Caco-2 (cell line): ENCODE measurements around the gene ARHGAP36. TPM values are rescaled to one million over a fixed set of nuclear protein-coding genes. Genes with fewer than 3 reads are reported as not detected.

Experiments used
- BruUV-seq: library from RNA; stranded (reverse); fragments of 400-500 nt; replicated peaks from 2 replicates; lab custom pipeline; 2021; lab: Mats Ljungman, UMichigan
- CTCF ChIA-PET: fragments of 300-600 bp; sonication (Branson Sonifier 250); formaldehyde crosslinking; loops from one replicate; lab custom pipeline; 2022; ENCODE audit warnings: antibody characterized with exemption; lab: Charles Lee
- POLR2A ChIA-PET: fragments of 300-600 bp; sonication (Branson Sonifier 250); formaldehyde crosslinking; loops from one replicate; lab custom pipeline; 2022; ENCODE audit warnings: antibody characterized with exemption; lab: Charles Lee
- DNase-seq, 2 experiments: peaks; one replicate each; pipeline versions ENCODE4 v3.0.0 to v3.0.0-alpha.2; 2020 to 2022
- H3K27me3 ChIP-seq: replicated peaks from 2 replicates; pipeline ENCODE4 v1.6.0; 2011; ENCODE audit warnings: low read length; ENCODE audit not compliant: control insufficient read depth, insufficient read depth
- H3K36me3 ChIP-seq: 2 replicates; pipeline ENCODE4 v1.5.1; 2011; ENCODE audit warnings: low read length; ENCODE audit not compliant: control insufficient read depth, insufficient read depth
- H3K4me1 ChIP-seq: fragments of 250-450 bp; sonication (Bioruptor Pico); 2 replicates; pipeline ENCODE4 v1.5.1; 2020; ENCODE audit warnings: mild to moderate bottlenecking
- H3K4me3 ChIP-seq: 2 replicates; pipeline ENCODE4 v1.5.1; 2011; ENCODE audit warnings: low read depth, mild to moderate bottlenecking, control low read depth, low read length
- H3K9me3 ChIP-seq: fragments of 250-450 bp; sonication (Bioruptor Pico); 2 replicates; pipeline ENCODE4 v1.5.1; 2020; ENCODE audit warnings: mild to moderate bottlenecking, moderate library complexity
- H3K27ac Mint-ChIP-seq: one replicate; pipeline ENCODE4 v1.8.0; 2022; ENCODE audit warnings: mixed read lengths; ENCODE audit not compliant: unreplicated experiment
- H3K27me3 Mint-ChIP-seq: one replicate; pipeline ENCODE4 v1.8.0; 2022; ENCODE audit warnings: mixed read lengths; ENCODE audit not compliant: insufficient read depth, unreplicated experiment
- H3K36me3 Mint-ChIP-seq: one replicate; pipeline ENCODE4 v1.8.0; 2022; ENCODE audit warnings: mild to moderate bottlenecking, mixed read lengths; ENCODE audit not compliant: insufficient read depth, unreplicated experiment
- H3K4me1 Mint-ChIP-seq: one replicate; pipeline ENCODE4 v1.8.0; 2022; ENCODE audit warnings: low read depth, mixed read lengths; ENCODE audit not compliant: unreplicated experiment
- H3K4me3 Mint-ChIP-seq: one replicate; pipeline ENCODE4 v1.8.0; 2022; ENCODE audit warnings: mild to moderate bottlenecking, moderate library complexity, mixed read lengths; ENCODE audit not compliant: unreplicated experiment
- H3K9me3 Mint-ChIP-seq: one replicate; pipeline ENCODE4 v1.8.0; 2022; ENCODE audit warnings: mixed read lengths; ENCODE audit not compliant: unreplicated experiment
- intact Hi-C: fragments of 100-400 bp; cut with micrococcal nuclease; formaldehyde crosslinking; loops from one replicate; pipeline ENCODE4 v1.10.0; 2022; ENCODE audit not compliant: unreplicated experiment
- total RNA-seq: library from RNA; stranded (reverse); gene quantifications from 2 replicates; pipeline ENCODE4 v1.2.3, GENCODE V29; 2022
- TF ChIP-seq, protein P1 (sequence below), 2 experiments: fragments of 200-600 bp in 1 of 2; IDR thresholded peaks; 1 replicate in 1 of 2; 2 replicates in 1 of 2; pipeline versions ENCODE4 v1.5.1 to v1.8.0; 2011 to 2022; ENCODE audit warnings: antibody characterized with exemption in 1 of 2, control low read depth in 1 of 2, inconsistent platforms in 1 of 2, low read depth in 1 of 2, low read length in 1 of 2, mild to moderate bottlenecking in 1 of 2, moderate library complexity in 1 of 2; ENCODE audit not compliant: insufficient read depth in 1 of 2, severe bottlenecking in 1 of 2, unreplicated experiment in 1 of 2

ARHGAP36 gene
- total RNA-seq, 1 experiment from 2014 or later = not detected

- Mint-ChIP-seq H3K9me3 (peaks cover 9% of the 10 kb centered on the region), H3K4me3 (no peak overlapping the region), H3K4me1 (no peaks in the 10 kb centered on the region), H3K27ac (no peak overlapping the region), H3K27me3 (peaks cover 10% of the 10 kb centered on the region), H3K36me3 (no peaks in the 10 kb centered on the region)
- DNase-seq = no peak
- POLR2A ChIA-PET = no interaction called here
- Histone ChIP-seq H3K27me3 (no peaks in the 10 kb centered on the region), H3K36me3 (no peaks in the 10 kb centered on the region), H3K4me1 (no peaks in the 10 kb centered on the region), H3K9me3 (no peaks in the 10 kb centered on the region), H3K4me3 (no peak overlapping the region)
- CTCF ChIA-PET = no interaction called here
- no TSS peak for BruUV-seq
- TF ChIP-seq, protein P1, sequence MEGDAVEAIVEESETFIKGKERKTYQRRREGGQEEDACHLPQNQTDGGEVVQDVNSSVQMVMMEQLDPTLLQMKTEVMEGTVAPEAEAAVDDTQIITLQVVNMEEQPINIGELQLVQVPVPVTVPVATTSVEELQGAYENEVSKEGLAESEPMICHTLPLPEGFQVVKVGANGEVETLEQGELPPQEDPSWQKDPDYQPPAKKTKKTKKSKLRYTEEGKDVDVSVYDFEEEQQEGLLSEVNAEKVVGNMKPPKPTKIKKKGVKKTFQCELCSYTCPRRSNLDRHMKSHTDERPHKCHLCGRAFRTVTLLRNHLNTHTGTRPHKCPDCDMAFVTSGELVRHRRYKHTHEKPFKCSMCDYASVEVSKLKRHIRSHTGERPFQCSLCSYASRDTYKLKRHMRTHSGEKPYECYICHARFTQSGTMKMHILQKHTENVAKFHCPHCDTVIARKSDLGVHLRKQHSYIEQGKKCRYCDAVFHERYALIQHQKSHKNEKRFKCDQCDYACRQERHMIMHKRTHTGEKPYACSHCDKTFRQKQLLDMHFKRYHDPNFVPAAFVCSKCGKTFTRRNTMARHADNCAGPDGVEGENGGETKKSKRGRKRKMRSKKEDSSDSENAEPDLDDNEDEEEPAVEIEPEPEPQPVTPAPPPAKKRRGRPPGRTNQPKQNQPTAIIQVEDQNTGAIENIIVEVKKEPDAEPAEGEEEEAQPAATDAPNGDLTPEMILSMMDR (IDR thresholded peaks at IDR 0.05; ENCODE audit: insufficient read depth in 1 of 2, low read depth in 1 of 2, low read length in 1 of 2, severe bottlenecking in 1 of 2, unreplicated experiment in 1 of 2) = no peak
- intact Hi-C loops = no loop called here
These were observed 25.5 kb downstream of the ARHGAP36 start for GRCh38 chrX:131083510-131084142.

DNA sequence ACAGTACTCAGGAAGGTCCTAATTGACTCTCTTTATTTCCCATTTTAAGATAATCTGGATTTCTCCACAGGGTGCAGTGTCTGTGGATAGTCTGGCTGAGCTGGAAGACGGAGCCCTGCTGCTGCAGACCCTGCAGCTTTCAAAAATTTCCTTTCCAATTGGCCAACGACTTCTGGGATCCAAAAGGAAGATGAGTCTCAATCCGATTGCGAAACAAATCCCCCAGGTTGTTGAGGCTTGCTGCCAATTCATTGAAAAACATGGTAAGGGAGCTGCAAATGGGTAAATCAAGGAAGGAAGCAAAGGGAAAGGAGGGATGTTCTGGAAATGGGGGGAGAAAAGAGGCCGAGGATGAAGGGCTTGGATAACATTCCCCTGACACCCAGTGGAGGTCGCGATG is 26.0 kb downstream of the ARHGAP36 start:
- TF ChIP-seq, protein P1 (IDR thresholded peaks at IDR 0.05; ENCODE audit: insufficient read depth in 1 of 2, low read depth in 1 of 2, low read length in 1 of 2, severe bottlenecking in 1 of 2, unreplicated experiment in 1 of 2) = no peak
- no peaks in the 10 kb centered on the region for H3K4me1 Mint-ChIP-seq
- H3K4me3 Mint-ChIP-seq = no peak overlapping the region
- DNase-seq = no peak
- POLR2A ChIA-PET = no interaction called here
- Histone ChIP-seq H3K36me3 (no peaks in the 10 kb centered on the region), H3K4me1 (no peaks in the 10 kb centered on the region), H3K27me3 (no peaks in the 10 kb centered on the region), H3K4me3 (no peak overlapping the region), H3K9me3 (no peaks in the 10 kb centered on the region)
- CTCF ChIA-PET = no interaction called here
- intact Hi-C loops = no loop called here
- H3K27me3 Mint-ChIP-seq = peaks cover 10% of the 10 kb centered on the region
- BruUV-seq = no TSS peak
- no peaks in the 10 kb centered on the region for H3K36me3 Mint-ChIP-seq
- H3K9me3 Mint-ChIP-seq = peaks cover 9% of the 10 kb centered on the region
- H3K27ac Mint-ChIP-seq = no peak overlapping the region

DNA sequence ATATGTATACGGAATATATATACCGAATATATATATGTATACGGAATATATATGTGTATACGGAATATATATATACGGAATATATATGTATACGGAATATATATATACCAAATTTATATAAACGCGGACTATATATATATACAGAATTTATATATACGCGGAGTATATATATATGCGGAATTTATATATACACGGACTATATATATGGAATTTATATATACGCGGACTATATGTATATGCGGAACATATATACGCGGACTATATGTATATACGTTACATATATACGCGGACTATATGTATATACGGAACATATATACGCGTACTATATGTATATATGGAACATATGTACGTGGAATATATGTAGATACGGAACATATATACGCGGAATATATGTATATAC is 78.6 kb downstream of the ARHGAP36 start:
- no peak for DNase-seq
- no peak overlapping the region for H3K4me3 ChIP-seq
- Mint-ChIP-seq H3K36me3 (no peaks in the 10 kb centered on the region), H3K27ac (no peak overlapping the region), H3K4me1 (no peaks in the 10 kb centered on the region), H3K4me3 (no peak overlapping the region), H3K27me3 (peaks cover 4% of the 10 kb centered on the region), H3K9me3 (no peaks in the 10 kb centered on the region)
- intact Hi-C loops = no loop called here
- ChIA-PET POLR2A (no interaction called here), CTCF (no interaction called here)
- H3K36me3 ChIP-seq = no peaks in the 10 kb centered on the region
- TF ChIP-seq, protein P1 (IDR thresholded peaks at IDR 0.05; ENCODE audit: insufficient read depth in 1 of 2, low read depth in 1 of 2, low read length in 1 of 2, severe bottlenecking in 1 of 2, unreplicated experiment in 1 of 2) = no peak
- H3K9me3 ChIP-seq = no peaks in the 10 kb centered on the region
- BruUV-seq = no TSS peak
- H3K4me1 ChIP-seq = no peaks in the 10 kb centered on the region
- no peaks in the 10 kb centered on the region for H3K27me3 ChIP-seq
